Measurements from ENCODE around the gene CACNA1I.
"Not testable (repeated sequence)": the region's sequence is repeated elsewhere in the genome, so short reads cannot be mapped to it uniquely, and the experiment has no call there.

CACNA1I gene

DNA sequence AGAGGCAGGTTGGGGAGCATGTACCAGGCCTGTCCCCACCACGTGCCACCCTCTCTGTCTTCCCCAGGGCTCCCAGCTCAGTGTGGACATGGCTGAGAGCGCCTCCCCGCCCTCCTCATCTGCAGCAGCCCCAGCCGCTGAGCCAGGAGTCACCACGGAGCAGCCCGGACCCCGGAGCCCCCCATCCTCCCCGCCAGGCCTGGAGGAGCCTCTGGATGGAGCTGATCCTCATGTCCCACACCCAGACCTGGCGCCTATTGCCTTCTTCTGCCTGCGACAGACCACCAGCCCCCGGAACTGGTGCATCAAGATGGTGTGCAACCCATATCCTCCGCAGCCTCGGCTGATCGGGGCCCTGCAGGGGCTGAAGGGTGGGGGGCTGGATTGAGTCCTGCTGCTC, at the start of gene CACNA1I:
CACNA1I (plus strand) TSS at position 89 of the 400 bp plus-strand sequence; CDS start at position 89, 0 bp downstream.
- no peak for DNase-seq

DNA sequence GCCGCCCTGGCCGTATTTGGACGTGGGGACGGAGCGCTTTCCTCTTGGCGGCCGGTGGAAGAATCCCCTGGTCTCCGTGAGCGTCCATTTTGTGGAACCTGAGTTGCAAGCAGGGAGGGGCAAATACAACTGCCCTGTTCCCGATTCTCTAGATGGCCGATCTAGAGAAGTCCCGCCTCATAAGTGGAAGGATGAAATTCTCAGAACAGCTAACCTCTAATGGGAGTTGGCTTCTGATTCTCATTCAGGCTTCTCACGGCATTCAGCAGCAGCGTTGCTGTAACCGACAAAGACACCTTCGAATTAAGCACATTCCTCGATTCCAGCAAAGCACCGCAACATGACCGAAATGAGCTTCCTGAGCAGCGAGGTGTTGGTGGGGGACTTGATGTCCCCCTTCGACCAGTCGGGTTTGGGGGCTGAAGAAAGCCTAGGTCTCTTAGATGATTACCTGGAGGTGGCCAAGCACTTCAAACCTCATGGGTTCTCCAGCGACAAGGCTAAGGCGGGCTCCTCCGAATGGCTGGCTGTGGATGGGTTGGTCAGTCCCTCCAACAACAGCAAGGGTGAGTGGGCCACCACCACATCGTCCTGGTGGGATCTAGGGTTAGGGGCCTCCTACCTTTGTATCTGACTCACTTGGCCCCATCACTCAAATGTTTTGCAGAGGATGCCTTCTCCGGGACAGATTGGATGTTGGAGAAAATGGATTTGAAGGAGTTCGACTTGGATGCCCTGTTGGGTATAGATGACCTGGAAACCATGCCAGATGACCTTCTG, 49.3 kb upstream of the CACNA1I start:
- DNase-seq = not testable (repeated sequence)

DNA sequence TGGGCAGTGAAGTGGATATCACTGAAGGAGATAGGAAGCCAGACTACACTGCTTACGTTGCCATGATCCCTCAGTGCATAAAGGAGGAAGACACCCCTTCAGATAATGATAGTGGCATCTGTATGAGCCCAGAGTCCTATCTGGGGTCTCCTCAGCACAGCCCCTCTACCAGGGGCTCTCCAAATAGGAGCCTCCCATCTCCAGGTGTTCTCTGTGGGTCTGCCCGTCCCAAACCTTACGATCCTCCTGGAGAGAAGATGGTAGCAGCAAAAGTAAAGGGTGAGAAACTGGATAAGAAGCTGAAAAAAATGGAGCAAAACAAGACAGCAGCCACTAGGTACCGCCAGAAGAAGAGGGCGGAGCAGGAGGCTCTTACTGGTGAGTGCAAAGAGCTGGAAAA, 48.5 kb upstream of the CACNA1I start:
- not testable (repeated sequence) for DNase-seq

DNA sequence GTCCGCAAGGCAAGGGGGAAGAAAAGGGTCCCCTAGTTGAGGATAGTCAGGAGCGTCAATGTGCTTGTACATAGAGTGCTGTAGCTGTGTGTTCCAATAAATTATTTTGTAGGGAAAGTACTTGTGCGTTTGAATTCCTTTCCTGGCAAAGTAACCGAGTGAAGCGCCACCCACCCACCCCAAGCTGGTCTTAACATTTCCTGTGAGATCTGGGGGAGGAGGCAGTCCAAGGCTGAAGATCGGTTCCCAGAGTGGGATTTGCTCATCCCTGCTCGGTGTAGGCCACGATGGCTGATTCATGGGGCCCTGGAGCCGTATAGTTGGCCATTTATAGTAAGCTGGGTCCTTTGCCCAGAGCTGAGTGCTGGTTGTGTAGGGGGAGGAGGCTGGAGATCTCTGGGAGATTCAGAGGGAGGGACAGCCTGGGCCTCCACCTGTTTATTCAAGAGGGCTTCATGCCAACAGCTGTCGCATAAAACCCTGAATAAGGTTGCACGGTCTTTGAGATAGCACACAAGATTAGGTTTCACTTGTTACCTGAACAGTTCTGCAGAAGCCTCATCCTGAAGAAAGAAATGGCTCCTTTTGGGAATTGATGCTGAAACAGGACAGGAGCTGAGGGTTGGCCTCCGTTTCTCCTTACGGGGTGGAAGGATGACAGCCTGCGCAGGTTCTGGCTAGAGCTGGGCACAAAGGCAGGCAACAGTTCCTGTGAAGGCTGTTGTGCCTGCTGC, 47.8 kb upstream of the CACNA1I start:
- DNase-seq = no peak

DNA sequence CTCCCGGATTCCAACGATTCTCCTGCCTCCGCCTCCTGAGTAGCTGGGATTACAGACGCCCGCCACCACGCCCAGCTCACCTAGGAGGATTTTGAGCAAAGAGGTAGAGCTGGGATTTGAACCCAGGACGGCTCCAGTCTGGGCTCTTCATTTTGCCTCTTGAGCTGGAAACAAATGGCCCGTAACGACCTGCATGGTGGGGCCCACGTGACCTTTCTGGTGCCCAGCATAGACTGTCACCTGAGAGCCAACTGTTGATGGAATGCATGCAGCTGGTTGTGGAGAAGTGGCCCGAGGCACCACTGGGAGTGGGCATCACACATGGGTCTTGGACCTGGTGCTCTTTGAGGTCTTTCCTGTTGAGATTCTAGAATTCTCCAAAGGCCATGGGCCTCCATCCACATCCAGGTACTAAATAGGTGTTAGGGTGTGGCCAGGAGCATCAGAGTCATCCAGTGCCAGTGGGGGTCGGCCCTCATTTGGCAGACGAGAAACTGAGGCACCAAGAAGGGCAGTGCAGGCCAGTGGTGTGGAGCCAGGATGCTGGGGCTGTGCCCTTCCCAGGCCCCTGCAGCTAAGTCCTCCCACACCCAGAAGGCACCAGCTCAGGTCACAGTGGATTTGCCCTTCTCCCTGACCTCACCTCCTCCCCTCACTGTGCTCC, 46.3 kb upstream of the CACNA1I start:
- DNase-seq = no peak

DNA sequence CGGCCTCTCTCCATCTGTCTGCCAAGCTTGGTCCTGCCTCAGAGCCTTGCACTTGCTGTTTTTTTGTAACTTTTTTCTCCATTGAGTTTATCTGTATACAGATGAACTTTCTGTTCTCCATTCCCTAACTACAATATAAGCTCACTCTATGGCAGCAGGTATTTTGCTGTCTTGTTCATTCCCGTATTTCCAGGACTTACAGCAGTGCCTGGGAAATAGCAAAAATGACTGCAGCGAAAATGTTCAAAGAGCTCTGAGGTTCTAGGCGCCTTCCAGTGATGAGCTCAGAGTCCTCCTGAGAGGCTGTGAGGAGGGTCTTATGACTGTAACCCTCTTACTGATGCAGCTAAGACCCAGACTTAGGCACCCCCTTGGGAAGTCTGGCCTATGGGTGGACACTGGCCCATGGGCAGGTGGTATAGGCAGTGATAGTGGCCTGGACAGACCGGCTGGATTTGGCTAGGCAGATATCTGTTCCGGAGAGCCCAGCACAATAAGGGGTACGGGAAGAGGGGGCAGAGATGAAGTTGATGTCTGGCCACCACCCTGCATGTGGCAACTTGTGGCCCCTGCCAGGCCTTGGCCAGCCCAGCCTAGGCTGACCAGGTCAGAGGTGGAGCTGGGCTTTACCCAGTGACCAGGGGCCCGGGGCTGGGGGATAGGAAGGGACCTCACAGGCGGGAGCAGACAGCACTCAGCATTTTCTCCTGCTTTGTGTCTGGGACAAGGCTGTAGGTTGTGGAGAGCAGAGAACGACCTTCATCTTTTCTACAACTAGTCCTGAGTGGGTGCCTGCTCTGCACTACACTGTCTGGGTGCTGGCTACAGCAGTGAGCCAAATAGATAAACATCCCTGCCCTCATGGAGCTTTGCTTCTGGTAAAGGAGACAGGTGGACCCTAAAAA, 45.5 kb upstream of the CACNA1I start:
- DNase-seq = no peak

DNA sequence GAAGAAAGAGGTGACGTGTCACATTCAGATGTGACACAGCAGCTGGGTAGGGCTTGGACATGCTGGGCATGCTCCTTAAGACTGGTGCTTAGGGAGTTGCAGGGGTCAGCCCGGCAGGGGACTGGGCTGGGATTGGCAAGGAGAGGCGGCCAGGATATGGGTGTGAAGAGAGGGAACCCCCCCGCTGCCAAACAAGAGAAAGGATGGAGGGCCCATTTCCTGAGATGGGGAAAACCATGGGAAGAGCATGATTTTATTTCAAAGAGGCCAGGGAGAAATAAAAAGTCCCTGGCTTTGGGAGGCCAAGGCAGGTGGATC, 44.9 kb upstream of the CACNA1I start:
- no peak for DNase-seq

DNA sequence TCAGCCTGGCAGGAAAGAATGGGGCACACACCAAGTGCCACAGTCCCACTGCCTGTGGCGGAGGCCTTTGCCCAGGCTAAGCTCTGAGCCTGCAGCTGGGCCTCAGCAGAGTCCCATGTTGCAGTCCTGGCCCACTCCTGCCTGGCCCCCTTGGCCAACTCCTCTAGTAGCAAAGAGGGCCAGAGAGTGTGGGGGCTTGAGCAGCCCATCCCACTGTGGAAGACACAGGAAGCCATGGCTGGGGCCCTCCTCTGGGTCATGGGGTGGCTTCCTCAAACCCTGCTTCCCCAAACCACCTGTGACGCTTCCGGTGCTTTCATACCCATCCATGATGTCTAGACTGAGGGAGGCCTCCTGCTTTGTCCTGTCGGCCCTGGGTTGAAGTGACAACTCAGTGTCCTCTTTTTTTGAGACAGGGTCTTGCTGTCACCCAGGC, 43.8 kb upstream of the CACNA1I start:
- no peak for DNase-seq

DNA sequence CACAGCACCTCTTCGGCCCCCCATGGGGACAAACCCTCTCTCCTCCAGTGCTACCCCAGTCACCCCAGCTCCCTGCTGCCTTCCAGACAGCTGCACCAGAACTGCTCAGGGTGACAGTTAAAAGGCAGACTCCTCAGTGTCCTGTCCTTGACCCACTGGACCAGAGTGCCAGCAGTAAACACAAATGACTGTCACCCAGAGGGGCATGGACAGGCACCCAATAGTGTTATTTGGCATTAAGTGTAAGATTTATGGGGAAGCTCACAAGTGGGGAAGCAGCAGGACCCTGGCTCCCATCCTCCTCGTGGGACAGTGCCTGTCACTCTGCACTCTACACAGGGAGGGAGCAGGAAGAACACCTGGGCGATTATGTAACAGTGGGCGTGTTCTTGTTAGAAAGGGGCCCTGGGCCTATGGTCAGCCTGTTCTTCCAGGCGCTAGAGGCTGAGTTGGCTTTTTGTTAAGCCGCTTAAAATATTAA, 43.0 kb upstream of the CACNA1I start:
- DNase-seq = no peak

DNA sequence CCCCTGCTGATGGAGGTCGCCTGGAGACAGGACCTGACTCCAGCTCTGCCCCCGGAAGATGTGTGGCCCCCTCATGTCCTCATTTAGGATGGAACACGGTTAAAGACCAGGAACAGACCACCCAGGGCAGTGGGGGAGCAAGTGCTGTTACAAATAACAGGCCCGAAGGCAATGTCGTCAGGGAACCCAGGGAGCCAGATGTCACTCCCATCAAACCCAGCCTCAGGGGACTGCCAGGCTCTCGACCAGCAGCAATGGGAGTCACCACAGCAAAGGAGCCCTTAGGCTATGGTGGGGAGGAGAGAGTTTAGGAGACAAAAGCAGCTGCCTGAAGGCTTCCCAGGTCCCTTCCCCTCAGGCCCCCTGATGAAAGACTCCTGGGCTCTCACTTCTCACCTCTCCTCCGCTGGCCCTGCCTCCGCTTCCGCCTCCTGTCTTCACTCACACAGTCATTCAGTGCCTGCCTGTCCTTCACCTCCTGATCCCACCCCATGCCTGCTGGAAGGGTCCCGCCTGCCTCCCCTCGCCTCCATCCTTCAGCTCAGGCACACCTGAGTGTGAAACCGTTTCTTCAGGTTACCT, 42.4 kb upstream of the CACNA1I start:
- no peak for DNase-seq

DNA sequence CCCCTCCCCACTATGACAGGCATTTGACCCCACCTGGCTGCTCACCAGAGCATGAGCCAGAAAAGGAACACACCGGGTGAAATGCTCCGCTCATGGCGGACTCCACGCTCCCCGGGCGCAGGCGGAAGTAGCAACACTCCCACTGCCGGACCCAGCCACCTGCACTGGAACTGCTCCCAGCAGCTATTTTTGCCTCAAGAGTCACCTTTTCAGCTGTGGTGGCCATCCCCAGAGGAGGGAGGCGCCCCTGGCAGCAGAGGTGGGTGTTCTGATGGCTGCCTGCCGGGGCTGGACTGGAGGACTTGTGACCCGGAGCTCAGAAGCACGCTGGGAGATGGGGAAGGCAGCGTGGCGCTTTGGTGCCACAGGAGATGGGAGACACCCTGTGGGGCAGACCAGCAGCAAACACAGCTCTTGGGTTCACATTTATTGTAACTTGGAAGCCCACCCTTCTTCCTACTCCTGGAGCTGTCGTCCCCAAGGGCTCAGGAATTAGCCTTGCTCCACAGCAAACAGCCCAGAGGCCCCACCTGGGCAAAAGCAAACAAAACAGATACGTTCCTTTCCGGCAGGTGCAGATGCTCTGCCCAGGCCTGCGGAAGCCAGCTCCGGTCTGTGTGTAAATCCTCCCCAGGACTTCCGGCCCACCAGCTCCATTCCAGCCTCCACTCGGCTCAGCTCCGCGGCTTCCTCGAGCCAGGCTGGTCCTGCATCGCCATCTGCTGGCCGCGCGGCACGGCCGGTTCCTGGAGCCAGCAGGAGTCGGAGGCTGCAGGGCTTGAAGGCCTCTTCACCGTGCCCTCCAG, 41.7 kb upstream of the CACNA1I start:
- DNase-seq = peak; percentile 86

DNA sequence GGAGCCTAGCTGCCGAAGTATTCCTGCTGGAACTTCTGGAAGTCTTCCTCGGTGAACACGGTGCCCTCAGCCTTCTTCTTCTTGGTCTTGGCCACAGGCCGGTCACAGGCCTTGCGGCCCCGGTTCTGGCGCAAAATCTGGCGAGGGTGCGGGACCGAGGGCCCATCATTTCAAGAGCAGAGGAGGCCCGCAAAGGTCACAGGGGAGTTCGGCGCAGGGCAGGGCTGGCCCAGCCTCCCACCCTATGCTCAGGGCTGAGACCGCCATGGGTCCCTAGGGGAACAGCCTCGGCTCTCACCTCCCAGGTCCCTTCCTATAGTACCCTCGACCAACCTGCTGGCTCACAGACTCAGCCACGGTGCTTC, 41.1 kb upstream of the CACNA1I start:
- DNase-seq = no peak

DNA sequence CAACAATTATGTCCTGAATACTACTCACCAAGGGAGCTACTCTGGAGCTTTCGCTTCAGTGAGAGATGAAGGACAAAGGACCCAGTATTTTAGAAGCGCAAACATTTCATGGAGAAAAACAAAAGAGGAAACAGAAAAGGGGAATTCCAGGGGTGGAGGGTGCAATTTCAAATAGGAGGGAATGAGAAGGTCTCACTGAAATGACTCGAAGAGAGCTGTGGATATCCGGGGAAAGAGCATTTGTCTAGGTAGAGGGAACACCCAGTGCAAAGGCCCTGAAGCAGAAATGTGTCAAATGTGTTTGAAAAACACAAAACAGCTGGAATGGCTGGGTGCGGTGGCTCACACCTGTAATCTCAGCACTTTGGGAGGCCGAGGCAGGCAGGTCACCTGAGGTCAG, 40.4 kb upstream of the CACNA1I start:
- no peak for DNase-seq

DNA sequence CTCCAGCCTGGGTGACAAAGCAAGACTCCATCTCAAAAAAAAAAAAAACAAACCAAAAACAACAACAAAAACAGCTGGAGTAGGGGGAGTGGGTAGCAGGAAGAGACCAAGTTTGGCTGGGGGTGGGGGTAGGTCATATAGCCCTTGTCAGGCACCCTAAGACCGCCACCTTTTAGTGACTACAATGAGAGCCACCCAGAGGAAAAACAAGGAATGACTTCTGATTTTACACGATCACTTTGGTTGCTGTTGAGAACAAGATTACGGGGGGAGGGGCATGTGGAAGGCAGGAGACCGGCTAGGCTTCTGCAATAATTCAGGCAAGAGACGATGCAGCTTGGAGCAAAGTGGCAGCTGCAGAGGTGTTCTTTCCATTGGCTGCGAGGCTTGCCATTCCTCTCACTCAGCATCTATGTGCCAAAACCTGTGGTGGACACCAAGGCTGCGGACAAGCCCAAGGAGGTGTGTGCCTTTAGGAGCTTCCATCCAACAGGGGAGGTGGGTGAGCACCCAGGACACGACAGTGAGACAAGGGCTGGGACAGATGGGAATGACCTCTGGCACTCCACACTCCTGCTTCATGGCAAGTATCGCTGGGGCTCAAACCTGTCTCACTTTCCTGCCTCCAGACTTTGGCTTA, 39.7 kb upstream of the CACNA1I start:
- no peak for DNase-seq

DNA sequence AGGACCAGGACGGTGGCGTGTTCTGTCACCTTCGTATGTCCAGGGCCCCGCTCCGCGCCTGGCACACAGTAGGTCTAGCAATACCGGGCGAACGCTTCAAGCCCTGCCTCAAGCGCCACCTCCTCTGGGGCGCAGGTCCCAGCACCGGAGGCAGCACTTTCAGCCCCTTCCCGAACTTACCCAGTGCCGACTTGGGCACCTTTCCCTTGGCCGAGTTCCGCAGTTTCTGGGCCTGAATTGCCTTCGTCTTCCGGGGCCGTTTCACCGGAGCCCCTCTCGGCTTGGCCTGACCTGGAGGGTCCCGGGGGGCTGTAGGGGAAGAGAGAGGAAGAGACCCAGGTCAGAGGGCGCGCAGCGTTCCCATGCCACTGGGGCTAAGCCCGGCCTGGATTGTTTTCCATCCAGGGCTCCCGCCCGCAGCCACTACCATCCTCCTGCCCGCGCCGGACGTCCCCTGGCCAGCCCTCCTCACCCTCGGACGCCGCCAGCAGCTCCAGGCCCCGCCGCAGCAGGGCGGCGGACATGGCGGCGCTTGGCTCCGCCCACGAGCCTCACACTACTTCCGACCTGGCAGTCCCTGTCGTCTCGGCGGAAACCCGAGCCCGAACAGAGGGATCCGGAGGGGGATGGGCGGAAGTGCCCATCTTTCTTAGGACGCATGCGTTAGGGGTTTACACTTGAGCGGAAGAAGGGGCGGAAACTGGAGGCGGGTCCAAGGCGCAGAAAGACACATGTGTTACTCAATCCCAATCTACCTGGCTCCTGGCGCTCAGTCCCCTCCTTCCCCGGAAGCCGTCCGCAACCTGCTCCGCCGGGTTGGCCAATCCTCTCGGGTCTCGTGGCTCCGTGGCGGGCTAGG, 38.1 kb upstream of the CACNA1I start, which contains the start of gene RPS19BP1:
RPS19BP1 (minus strand) TSS at position 534 of the 859 bp plus-strand sequence; CDS start at position 524, 10 bp downstream.
- DNase-seq = peak; percentile 99

DNA sequence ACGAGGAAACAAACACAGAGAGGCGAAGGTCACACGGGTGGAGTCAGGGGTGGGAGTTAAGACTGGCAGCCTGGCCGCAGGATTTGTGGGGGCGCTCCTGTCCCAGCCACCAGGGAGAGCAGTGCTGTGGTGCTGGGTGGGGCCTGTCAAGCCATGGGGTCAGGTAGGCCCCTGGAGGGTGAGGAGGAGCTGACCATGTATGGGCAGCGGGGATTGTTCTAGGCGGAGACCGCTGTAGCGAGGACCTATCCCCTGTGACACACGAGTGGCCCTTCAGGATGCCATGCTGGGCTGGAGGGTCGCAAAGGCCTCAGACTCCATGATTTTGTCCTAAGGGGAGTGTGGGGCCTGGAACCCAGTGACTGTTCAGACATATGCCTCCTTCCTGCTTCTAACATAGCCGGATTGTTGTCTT, 36.5 kb upstream of the CACNA1I start:
- DNase-seq = no peak

DNA sequence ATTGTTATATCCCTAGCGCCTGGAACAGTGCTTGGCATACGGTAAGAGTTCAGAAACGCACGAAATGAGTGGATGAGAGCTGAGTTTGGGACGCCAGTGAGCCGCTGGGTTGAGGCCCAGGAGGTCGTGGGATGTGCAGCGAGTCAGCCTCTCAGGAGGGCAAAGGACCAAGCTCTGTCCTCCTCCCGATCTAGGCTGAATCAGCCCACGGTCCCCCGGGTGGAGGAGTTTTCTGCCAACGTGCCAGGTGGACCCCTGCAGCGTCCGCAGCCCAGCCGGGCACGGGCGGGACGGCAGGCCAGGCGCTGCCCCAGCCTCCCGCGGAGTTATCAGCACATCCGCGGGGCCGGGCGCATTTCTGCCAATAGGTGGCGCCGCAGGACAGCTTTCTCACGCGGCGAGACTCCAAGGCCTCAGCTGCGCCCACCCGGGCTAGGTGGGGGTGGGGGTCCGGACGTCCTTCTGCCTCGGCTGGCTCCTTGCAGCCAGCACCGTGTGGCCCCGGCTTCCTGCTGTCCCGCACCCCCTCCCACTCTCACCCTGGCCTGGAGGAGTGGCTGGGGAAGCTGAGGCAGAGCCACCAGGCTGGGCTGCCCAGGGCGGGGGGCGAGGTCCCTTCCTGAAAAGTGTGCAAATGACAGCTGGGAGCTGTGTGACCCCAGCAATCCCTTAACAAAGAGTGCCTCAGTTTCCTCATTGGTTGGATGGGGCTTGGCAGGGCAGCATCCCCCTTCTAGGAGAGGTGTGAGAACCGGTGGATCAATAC, 35.8 kb upstream of the CACNA1I start:
- DNase-seq = peak; percentile 83

DNA sequence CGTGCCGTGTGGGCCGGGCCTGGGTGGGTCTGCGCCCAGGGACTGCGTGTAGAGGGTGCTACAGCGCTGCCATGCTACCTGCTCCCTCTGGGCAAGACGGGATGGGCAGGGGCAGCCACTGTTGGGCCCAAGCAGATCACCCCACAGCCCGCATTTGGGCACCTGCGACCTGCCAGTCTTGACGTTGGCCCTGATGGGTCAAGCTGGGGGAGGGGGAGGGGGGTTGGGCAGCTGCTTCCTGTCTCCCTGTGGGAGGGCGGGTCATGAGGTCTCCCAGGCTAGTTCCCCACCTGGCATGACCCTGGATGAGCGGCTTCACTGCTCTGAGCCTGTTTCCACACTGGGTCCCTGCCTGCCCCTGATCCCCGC, 35.2 kb upstream of the CACNA1I start:
- no peak for DNase-seq

DNA sequence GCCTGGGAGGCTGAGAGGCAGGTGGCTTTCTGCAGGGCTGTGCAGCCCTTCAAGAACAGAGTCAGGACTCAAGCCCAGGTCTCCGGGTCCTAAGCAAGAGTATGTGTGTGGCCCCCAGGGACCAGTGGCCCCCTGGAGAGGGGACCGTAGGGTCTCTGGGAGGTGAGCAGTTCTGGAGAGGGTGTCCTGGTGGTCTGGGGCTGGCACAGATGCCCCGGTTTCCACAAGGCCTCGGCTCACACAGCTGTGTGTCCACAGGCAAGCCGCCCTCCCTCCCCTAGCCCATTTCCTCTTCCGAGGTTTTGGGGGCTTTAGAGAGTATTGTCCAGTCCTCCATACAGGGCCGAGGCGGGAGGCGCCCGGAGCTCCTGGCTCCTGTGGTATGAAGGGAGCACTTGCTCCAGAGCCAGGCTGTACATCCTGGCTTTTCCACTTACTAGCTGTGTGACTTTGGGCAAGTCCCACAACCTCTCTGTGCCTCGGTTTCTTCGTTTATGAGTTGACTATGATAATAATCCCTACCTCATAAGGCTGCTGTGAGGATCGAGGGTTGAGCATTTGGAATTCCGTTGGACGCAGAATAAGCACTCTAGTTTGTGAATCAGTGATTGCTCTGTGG, 34.6 kb upstream of the CACNA1I start:
- DNase-seq = no peak
